Astrocyte of the spinal cord (primary cell): ENCODE results near the gene PRR19.

Experiments
- DNase-seq: peaks from one replicate; pipeline ENCODE4 v3.0.0; 2011; ENCODE audit warnings: low read depth, low spot score
- H3K4me3 ChIP-seq: 2 replicates; pipeline ENCODE4 v1.5.1; 2011; ENCODE audit warnings: low read depth, mild to moderate bottlenecking, low read length, moderate library complexity
- in situ Hi-C: cut with HindIII; loops from 2 replicates; pipeline ENCODE4 v1.10.0; 2017; ENCODE audit warnings: low sequenced_read_pairs
- TF ChIP-seq, protein P1 (sequence below): IDR thresholded peaks from 2 replicates; pipeline ENCODE4 v1.5.1; 2012; ENCODE audit warnings: low read depth, mild to moderate bottlenecking, low read length, inconsistent platforms

The PRR19 gene

DNA sequence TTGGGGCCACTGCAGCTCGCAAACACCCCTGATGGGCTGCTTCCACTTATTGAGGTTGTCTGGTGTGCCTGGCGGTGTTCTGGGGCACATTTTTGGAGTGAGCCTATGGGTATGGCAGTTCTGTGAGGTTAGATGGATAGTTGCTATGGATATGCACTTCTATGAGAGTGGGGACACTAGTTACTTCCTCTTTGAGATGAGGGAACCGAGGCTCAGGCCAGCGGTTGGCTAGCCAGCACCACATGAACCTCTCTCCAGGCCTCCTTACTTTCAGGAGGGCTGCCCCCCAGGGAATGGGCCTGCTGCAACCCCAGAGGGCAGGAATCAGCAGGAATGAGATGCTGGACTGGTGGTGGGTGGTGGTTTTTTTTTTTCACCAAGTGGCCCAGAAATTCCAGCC, 13.5 kb upstream of the PRR19 start:
- DNase-seq, result no peak
- TF ChIP-seq, protein P1, sequence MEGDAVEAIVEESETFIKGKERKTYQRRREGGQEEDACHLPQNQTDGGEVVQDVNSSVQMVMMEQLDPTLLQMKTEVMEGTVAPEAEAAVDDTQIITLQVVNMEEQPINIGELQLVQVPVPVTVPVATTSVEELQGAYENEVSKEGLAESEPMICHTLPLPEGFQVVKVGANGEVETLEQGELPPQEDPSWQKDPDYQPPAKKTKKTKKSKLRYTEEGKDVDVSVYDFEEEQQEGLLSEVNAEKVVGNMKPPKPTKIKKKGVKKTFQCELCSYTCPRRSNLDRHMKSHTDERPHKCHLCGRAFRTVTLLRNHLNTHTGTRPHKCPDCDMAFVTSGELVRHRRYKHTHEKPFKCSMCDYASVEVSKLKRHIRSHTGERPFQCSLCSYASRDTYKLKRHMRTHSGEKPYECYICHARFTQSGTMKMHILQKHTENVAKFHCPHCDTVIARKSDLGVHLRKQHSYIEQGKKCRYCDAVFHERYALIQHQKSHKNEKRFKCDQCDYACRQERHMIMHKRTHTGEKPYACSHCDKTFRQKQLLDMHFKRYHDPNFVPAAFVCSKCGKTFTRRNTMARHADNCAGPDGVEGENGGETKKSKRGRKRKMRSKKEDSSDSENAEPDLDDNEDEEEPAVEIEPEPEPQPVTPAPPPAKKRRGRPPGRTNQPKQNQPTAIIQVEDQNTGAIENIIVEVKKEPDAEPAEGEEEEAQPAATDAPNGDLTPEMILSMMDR, result no peak
- H3K4me3 ChIP-seq, result no peak overlapping the region
- in situ Hi-C loops, result no loop called here

- TF ChIP-seq, protein P1, result peak; percentile 11
- DNase-seq, result no peak
- H3K4me3 ChIP-seq, result no peak overlapping the region
- in situ Hi-C loops, result no loop called here
Observed at GRCh38 chr19:42288881-42289555, 12.9 kb upstream of the PRR19 start.

DNA sequence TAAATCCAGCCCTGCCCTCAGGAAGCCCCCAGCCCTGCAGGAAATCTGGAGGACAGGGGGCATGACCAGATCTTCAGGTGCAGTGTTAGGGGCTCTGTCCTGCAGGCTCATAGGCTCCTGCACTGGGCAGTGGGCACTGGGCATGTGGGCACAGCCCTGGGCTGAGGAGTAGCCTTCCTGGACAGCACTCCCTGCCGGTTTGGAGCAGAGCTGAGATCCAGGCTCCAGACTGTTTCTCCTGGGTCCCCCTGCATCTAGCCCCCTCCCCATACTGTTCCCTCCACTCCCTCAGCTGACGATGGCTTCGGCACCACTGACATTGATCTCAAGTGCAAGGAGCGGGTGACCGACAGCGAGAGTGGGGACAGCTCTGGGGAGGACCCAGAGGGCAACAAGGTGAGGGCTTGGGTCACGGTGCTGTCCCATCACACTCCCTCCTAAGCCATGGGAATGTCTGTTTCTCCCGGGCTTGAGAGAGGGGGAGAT, 12.3 kb upstream of the PRR19 start:
- in situ Hi-C loops, result no loop called here
- no peak overlapping the region for H3K4me3 ChIP-seq
- TF ChIP-seq, protein P1, result no peak
- no peak for DNase-seq

- TF ChIP-seq, protein P1, result no peak
- in situ Hi-C loops, result no loop called here
- no peak overlapping the region for H3K4me3 ChIP-seq
- no peak for DNase-seq
Observed at GRCh38 chr19:42290136-42290522, 11.8 kb upstream of the PRR19 start.

- in situ Hi-C loops, result no loop called here
- no peak overlapping the region for H3K4me3 ChIP-seq
- TF ChIP-seq, protein P1, result peak; percentile 54
- no peak for DNase-seq
Observed at GRCh38 chr19:42290523-42291434, 11.2 kb upstream of the PRR19 start.

GRCh38 chr19:42291435-42291810, 10.5 kb upstream of the PRR19 start:
- TF ChIP-seq, protein P1, result no peak
- no peak overlapping the region for H3K4me3 ChIP-seq
- in situ Hi-C loops, result no loop called here
- no peak for DNase-seq
